HFF-Myc (cell line): ENCODE measurements around the gene TMEM9B.

Source experiments
- DNase-seq: peaks from one replicate; pipeline ENCODE4 v3.0.0-alpha.2; 2011; ENCODE audit warnings: low read depth; ENCODE audit errors: extremely low read depth
- H3K4me3 ChIP-seq: replicated peaks from 2 replicates; pipeline ENCODE4 v1.5.1; 2011; ENCODE audit warnings: low read depth, mild to moderate bottlenecking, control low read depth, low read length
- CTCF ChIP-seq: IDR thresholded peaks from 2 replicates; pipeline ENCODE4 v1.5.1; 2012; ENCODE audit warnings: mild to moderate bottlenecking, low read depth, low read length, control low read depth; ENCODE audit errors: missing control alignments

Gene TMEM9B

DNA sequence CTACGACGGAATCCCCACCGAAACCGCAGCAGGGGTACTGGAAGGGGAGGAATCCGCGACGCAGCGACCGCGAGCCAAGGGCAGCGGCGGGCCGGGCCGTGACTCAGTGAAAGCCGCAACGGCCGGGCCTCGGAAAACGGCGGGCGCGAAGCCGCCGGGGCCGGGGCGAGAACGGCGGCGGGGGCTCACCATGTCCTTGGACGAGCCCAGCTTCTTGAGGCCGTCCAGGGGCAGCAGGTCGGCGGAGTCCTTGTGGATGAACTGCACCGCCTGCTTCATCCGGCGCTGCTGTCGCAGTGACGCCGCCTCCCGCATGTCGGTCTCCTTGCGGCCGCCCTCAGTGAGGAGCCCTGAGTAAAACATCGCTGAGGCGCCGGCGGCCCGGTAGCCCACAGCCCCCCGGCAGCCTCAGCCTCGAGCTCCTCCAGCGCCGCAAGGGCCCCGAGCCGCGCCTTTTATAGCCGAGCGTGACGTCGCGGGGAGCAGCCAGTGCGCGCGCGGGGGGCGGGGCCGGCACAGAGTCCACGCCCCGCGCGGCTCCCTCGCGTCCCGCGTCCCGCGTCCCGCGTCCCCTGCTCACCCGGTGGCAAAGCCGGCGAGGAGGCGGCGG is 39.4 kb upstream of the TMEM9B start, which contains the start of gene NRIP3:
TSS of gene NRIP3 (minus strand) at position 429 of the 610 bp plus-strand sequence. CDS start at position 363, 66 bp downstream.
- no peak for TF ChIP-seq CTCF
- peak within 1 kb of the TSS; percentile 42 for H3K4me3 ChIP-seq
- no peak for DNase-seq

DNA sequence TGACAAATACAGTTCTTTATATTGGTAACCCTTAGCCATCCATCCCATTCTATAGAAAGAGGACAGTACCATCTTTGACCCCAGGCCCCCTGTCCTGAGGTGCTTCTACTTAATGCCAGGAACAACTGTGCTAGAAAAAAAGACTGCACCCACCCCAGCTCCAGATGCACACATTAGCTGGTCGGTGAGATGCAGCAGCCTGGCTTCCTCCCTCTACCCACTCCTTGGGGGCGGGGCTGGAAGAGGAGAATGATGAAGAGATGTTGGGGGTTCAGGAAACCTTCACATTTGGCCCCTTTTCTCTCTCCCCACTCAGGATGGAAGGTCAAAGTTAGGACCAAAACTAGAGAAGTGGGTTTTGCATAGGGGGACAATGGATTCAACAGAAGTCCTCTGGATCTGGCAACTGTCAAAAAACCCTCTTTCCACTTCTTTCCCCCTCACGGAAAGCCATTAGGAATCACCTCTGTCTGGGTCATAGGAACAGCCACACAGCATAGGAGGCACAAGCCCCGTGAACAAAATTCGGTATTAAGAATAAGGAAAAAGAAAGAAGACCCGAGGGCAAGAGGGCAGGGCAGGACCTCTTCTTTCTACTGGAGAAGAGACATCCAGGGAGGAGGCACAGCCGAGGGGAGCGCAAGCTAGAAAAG is 38.8 kb upstream of the TMEM9B start:
- peak overlapping the region; percentile 42 for H3K4me3 ChIP-seq
- no peak for DNase-seq
- TF ChIP-seq CTCF, result no peak

DNA sequence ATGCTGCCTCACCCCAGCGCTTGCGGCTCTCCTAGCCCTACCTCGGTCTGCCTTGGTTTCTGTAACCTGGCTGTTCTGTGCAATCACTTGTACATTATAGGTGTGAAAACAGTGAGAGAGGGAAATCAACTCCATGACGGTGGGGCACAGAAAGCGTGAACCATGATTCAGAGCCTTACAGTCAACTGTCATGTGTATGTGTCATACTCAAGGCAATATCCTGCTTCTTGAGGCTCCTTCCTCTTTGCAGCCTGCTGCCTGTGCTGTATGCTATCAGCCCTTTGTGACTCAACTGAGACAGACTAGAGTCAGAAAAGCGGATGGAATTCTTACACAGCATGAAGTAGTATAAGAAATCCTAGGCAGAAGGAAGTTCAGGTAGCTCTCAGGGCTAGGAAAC is 37.5 kb upstream of the TMEM9B start:
- DNase-seq, result no peak
- no peak overlapping the region for H3K4me3 ChIP-seq
- no peak for TF ChIP-seq CTCF

DNA sequence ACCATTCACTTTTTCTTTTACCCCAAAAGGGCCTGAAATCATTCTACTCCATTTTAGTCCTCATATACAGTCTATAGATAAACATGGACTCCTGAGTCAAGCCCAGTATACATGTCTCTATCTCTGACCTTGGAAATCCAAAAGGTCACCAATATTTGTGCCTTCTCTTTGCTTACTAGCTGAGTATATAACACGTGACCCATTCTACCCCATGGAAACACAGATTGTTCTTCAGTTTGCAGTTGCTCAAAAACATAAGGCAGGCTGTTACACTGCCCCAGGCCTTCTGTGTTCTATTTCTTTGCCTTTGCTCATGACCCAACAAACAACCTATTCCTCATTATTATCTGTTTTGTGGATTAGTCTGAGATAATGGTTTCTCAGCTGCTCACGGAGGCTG is 33.8 kb upstream of the TMEM9B start:
- DNase-seq, result no peak
- H3K4me3 ChIP-seq, result no peak overlapping the region
- TF ChIP-seq CTCF, result no peak

DNA sequence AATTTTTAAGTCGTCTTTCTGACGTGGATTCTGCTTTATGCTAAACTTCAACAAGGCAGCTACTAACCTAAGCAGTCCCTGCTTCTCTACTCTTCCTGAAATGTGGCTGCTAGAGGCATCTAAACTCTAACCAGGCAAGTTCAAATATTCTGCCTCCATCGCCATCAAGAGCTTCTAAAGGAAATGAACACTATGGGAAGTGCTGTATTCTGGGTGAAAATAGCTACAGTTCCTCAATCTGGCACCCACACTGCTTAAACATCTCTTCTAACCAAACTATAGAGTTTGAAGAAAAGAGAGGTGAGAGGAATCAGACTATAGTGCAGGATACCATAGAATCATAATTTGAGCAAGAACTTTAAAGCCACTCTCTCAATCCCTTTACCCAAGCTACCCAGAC is 33.2 kb upstream of the TMEM9B start:
- no peak for TF ChIP-seq CTCF
- H3K4me3 ChIP-seq, result no peak overlapping the region

GRCh38 chr11:8989453-8989852 is 25.2 kb upstream of the TMEM9B start:
- no peak for TF ChIP-seq CTCF
- no peak for DNase-seq
- H3K4me3 ChIP-seq, result no peak overlapping the region

More for the DNA sequence above, 33.2 kb upstream of the TMEM9B start:
- DNase-seq, result no peak
